ENCODE measurements around the gene SUCLG2. TPM values are rescaled to one million over a fixed set of nuclear protein-coding genes. Genes with fewer than 3 reads are reported as not detected.

SUCLG2 gene
- total and polyA plus RNA-seq, 3 experiments from 2014 or later, result 57.0 to 61.7 (median 59.9) TPM

GRCh38 chr3:67433109-67433508 lies 221.3 kb downstream of the SUCLG2 start:
- peaks cover 21 to 53% (median 33%) of the 10 kb centered on the region in 3 donors for H3K36me3 Mint-ChIP-seq
- Histone ChIP-seq H3K4me3 (ENCODE audit: low read length) (no peak overlapping the region), H3K36me3 (ENCODE audit: insufficient read depth, low read length) (no peaks in the 10 kb centered on the region), H3K27ac (ENCODE audit: low read depth, low read length) (no peak overlapping the region), H3K4me1 (ENCODE audit: insufficient read depth, low read length) (no peaks in the 10 kb centered on the region), H3K9me3 (ENCODE audit: low read length) (no peaks in the 10 kb centered on the region), H3K27me3 (ENCODE audit: insufficient read depth, low read length, poor library complexity, severe bottlenecking) (no peaks in the 10 kb centered on the region)
- no peak overlapping the region for H3K4me3 Mint-ChIP-seq
- ChIA-PET POLR2A (no interaction called here), CTCF (interaction anchor here (1.1 kb wide), 1 partner anchor 52 kb away, joined by 3 read pairs; no protein-coding TSS in a partner anchor)
- H3K4me1 Mint-ChIP-seq, result peaks cover 8 to 22% (median 19%) of the 10 kb centered on the region in 3 donors
- no peak for DNase-seq
- no peak overlapping the region for H3K27ac Mint-ChIP-seq
- H3K27me3 Mint-ChIP-seq, result no peaks in the 10 kb centered on the region
- H3K9me3 Mint-ChIP-seq, result peaks cover 0 to 8% (median 3%) of the 10 kb centered on the region in 5 donors

DNA sequence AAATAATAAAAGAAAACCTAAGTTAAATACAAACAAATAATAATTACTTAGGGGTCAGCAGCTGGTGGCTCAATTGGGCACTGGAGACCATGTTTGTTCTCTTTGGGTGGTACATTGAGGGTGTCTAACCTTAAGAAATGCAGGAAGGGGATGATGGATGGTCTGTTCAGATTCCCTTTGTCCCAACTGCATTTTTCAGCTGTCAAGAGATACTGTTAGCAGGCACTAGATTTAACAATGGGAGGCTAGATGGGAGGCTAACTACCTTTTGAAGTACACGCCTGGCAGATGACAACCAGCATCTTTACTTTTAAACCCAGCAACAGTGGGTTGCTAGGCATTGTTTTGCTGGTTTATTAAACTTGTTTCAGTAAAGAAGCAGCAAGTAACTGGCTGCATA lies 222.5 kb downstream of the SUCLG2 start:
- Histone ChIP-seq H3K36me3 (ENCODE audit: insufficient read depth, low read length) (no peaks in the 10 kb centered on the region), H3K27ac (ENCODE audit: low read depth, low read length) (no peak overlapping the region), H3K4me1 (ENCODE audit: insufficient read depth, low read length) (no peaks in the 10 kb centered on the region), H3K4me3 (ENCODE audit: low read length) (no peak overlapping the region), H3K9me3 (ENCODE audit: low read length) (no peaks in the 10 kb centered on the region), H3K27me3 (ENCODE audit: insufficient read depth, low read length, poor library complexity, severe bottlenecking) (no peaks in the 10 kb centered on the region)
- CTCF ChIA-PET, result no interaction called here
- H3K27me3 Mint-ChIP-seq, result no peaks in the 10 kb centered on the region
- peaks cover 21 to 53% (median 36%) of the 10 kb centered on the region in 3 donors for H3K36me3 Mint-ChIP-seq
- POLR2A ChIA-PET, result no interaction called here
- peaks cover 0 to 8% (median 3%) of the 10 kb centered on the region in 5 donors for H3K9me3 Mint-ChIP-seq
- H3K4me3 Mint-ChIP-seq, result no peak overlapping the region
- no peak overlapping the region for H3K27ac Mint-ChIP-seq
- peaks cover 7 to 22% (median 15%) of the 10 kb centered on the region in 3 donors for H3K4me1 Mint-ChIP-seq
- DNase-seq, result no peak

GRCh38 chr3:67423722-67424121 lies 230.7 kb downstream of the SUCLG2 start:
- H3K36me3 Mint-ChIP-seq, result peaks cover 47 to 67% (median 65%) of the 10 kb centered on the region in 3 donors

GRCh38 chr3:67421912-67422311 lies 232.5 kb downstream of the SUCLG2 start:
- no peaks in the 10 kb centered on the region for H3K27me3 Mint-ChIP-seq
- H3K4me3 ChIP-seq (ENCODE audit: low read length), result no peak overlapping the region
- H3K9me3 ChIP-seq (ENCODE audit: low read length), result peaks cover 5% of the 10 kb centered on the region
- no peak overlapping the region for H3K27ac ChIP-seq (ENCODE audit: low read depth, low read length)
- no peak overlapping the region for H3K27ac Mint-ChIP-seq
- peaks cover 7 to 30% (median 23%) of the 10 kb centered on the region in 5 donors for H3K9me3 Mint-ChIP-seq
- H3K4me1 ChIP-seq (ENCODE audit: insufficient read depth, low read length), result no peaks in the 10 kb centered on the region
- POLR2A ChIA-PET, result no interaction called here
- DNase-seq, result no peak
- peaks cover 57 to 72% (median 71%) of the 10 kb centered on the region in 3 donors for H3K36me3 Mint-ChIP-seq
- H3K4me1 Mint-ChIP-seq, result peaks cover 0 to 10% (median 6%) of the 10 kb centered on the region in 3 donors
- no peak overlapping the region for H3K4me3 Mint-ChIP-seq
- no peaks in the 10 kb centered on the region for H3K36me3 ChIP-seq (ENCODE audit: insufficient read depth, low read length)
- no peaks in the 10 kb centered on the region for H3K27me3 ChIP-seq (ENCODE audit: insufficient read depth, low read length, poor library complexity, severe bottlenecking)
- CTCF ChIA-PET, result interaction anchor here (0.7 kb wide), 1 partner anchor 8 kb away, joined by 3 read pairs; no protein-coding TSS in a partner anchor

More at GRCh38 chr3:67423722-67424121, 230.7 kb downstream of the SUCLG2 start:
- Histone ChIP-seq H3K4me3 (ENCODE audit: low read length) (no peak overlapping the region), H3K27me3 (ENCODE audit: insufficient read depth, low read length, poor library complexity, severe bottlenecking) (no peaks in the 10 kb centered on the region), H3K27ac (ENCODE audit: low read depth, low read length) (no peak overlapping the region), H3K4me1 (ENCODE audit: insufficient read depth, low read length) (no peaks in the 10 kb centered on the region), H3K9me3 (ENCODE audit: low read length) (peaks cover 5% of the 10 kb centered on the region), H3K36me3 (ENCODE audit: insufficient read depth, low read length) (no peaks in the 10 kb centered on the region)
- ChIA-PET POLR2A (no interaction called here), CTCF (no interaction called here)
- DNase-seq, result no peak
- Mint-ChIP-seq H3K9me3 (peaks cover 7 to 32% (median 23%) of the 10 kb centered on the region in 5 donors), H3K27ac (no peak overlapping the region), H3K4me1 (peaks cover under 1 to 13% (median 8%) of the 10 kb centered on the region in 3 donors), H3K27me3 (no peaks in the 10 kb centered on the region), H3K4me3 (no peak overlapping the region)

GRCh38 chr3:67419779-67420178 lies 234.6 kb downstream of the SUCLG2 start:
- Histone ChIP-seq H3K27me3 (ENCODE audit: insufficient read depth, low read length, poor library complexity, severe bottlenecking) (no peaks in the 10 kb centered on the region), H3K4me1 (ENCODE audit: insufficient read depth, low read length) (no peaks in the 10 kb centered on the region), H3K27ac (ENCODE audit: low read depth, low read length) (no peak overlapping the region), H3K36me3 (ENCODE audit: insufficient read depth, low read length) (no peaks in the 10 kb centered on the region), H3K4me3 (ENCODE audit: low read length) (no peak overlapping the region), H3K9me3 (ENCODE audit: low read length) (peaks cover 5% of the 10 kb centered on the region)
- ChIA-PET POLR2A (no interaction called here), CTCF (interaction anchor here (0.6 kb wide), 1 partner anchor 435 kb away, joined by 3 read pairs; no protein-coding TSS in a partner anchor)
- Mint-ChIP-seq H3K27ac (no peak overlapping the region), H3K27me3 (no peaks in the 10 kb centered on the region), H3K9me3 (peaks cover 7 to 30% (median 23%) of the 10 kb centered on the region in 5 donors), H3K4me1 (peaks cover 0 to 10% (median 5%) of the 10 kb centered on the region in 3 donors), H3K36me3 (peaks cover 49 to 70% (median 68%) of the 10 kb centered on the region in 3 donors), H3K4me3 (no peak overlapping the region)
- DNase-seq, result no peak

- Mint-ChIP-seq H3K27me3 (no peaks in the 10 kb centered on the region), H3K4me3 (no peak overlapping the region), H3K27ac (no peak overlapping the region), H3K4me1 (peaks cover under 1 to 10% (median 3%) of the 10 kb centered on the region in 3 donors), H3K36me3 (peaks cover 45 to 64% (median 64%) of the 10 kb centered on the region in 3 donors), H3K9me3 (peaks cover 7 to 30% (median 23%) of the 10 kb centered on the region in 5 donors)
- Histone ChIP-seq H3K36me3 (ENCODE audit: insufficient read depth, low read length) (no peaks in the 10 kb centered on the region), H3K27me3 (ENCODE audit: insufficient read depth, low read length, poor library complexity, severe bottlenecking) (no peaks in the 10 kb centered on the region), H3K9me3 (ENCODE audit: low read length) (peaks cover 5% of the 10 kb centered on the region), H3K4me3 (ENCODE audit: low read length) (no peak overlapping the region), H3K4me1 (ENCODE audit: insufficient read depth, low read length) (no peaks in the 10 kb centered on the region), H3K27ac (ENCODE audit: low read depth, low read length) (no peak overlapping the region)
- ChIA-PET CTCF (interaction anchor here (0.6 kb wide), 1 partner anchor 434 kb away, joined by 3 read pairs; no protein-coding TSS in a partner anchor), POLR2A (no interaction called here)
- DNase-seq, result no peak
Observed at GRCh38 chr3:67419218-67419529, 235.2 kb downstream of the SUCLG2 start.

GRCh38 chr3:67418426-67419217 lies 235.8 kb downstream of the SUCLG2 start:
- peaks cover 47 to 62% (median 59%) of the 10 kb centered on the region in 3 donors for H3K36me3 Mint-ChIP-seq
- H3K4me3 Mint-ChIP-seq, result no peak overlapping the region
- H3K4me1 Mint-ChIP-seq, result peaks cover 3 to 11% (median 4%) of the 10 kb centered on the region in 3 donors
- Histone ChIP-seq H3K4me3 (ENCODE audit: low read length) (no peak overlapping the region), H3K4me1 (ENCODE audit: insufficient read depth, low read length) (no peaks in the 10 kb centered on the region), H3K36me3 (ENCODE audit: insufficient read depth, low read length) (no peaks in the 10 kb centered on the region), H3K27me3 (ENCODE audit: insufficient read depth, low read length, poor library complexity, severe bottlenecking) (no peaks in the 10 kb centered on the region), H3K27ac (ENCODE audit: low read depth, low read length) (no peak overlapping the region), H3K9me3 (ENCODE audit: low read length) (peaks cover 5% of the 10 kb centered on the region)
- peak overlapping the region in 1 of 8 donors; percentile 61 for H3K27ac Mint-ChIP-seq
- peaks cover 7 to 27% (median 22%) of the 10 kb centered on the region in 5 donors for H3K9me3 Mint-ChIP-seq
- H3K27me3 Mint-ChIP-seq, result no peaks in the 10 kb centered on the region
- CTCF ChIA-PET, result interaction anchor here (1.2 to 1.6 kb wide), 2 partner anchors 38 to 372 kb away, joined by 5 read pairs; no protein-coding TSS in a partner anchor
- POLR2A ChIA-PET, result no interaction called here
- no peak for DNase-seq

GRCh38 chr3:67416703-67417102 lies 237.7 kb downstream of the SUCLG2 start:
- H3K4me3 Mint-ChIP-seq, result no peak overlapping the region
- H3K27ac Mint-ChIP-seq, result peak overlapping the region in 1 of 8 donors; percentile 62
- peaks cover 41 to 51% (median 43%) of the 10 kb centered on the region in 3 donors for H3K36me3 Mint-ChIP-seq
- Histone ChIP-seq H3K27ac (ENCODE audit: low read depth, low read length) (no peak overlapping the region), H3K9me3 (ENCODE audit: low read length) (peaks cover 5% of the 10 kb centered on the region), H3K36me3 (ENCODE audit: insufficient read depth, low read length) (no peaks in the 10 kb centered on the region), H3K4me1 (ENCODE audit: insufficient read depth, low read length) (no peaks in the 10 kb centered on the region), H3K4me3 (ENCODE audit: low read length) (no peak overlapping the region), H3K27me3 (ENCODE audit: insufficient read depth, low read length, poor library complexity, severe bottlenecking) (no peaks in the 10 kb centered on the region)
- peaks cover 10 to 15% (median 15%) of the 10 kb centered on the region in 3 donors for H3K4me1 Mint-ChIP-seq
- no peak for DNase-seq
- H3K27me3 Mint-ChIP-seq, result no peaks in the 10 kb centered on the region
- POLR2A ChIA-PET, result no interaction called here
- CTCF ChIA-PET, result no interaction called here
- H3K9me3 Mint-ChIP-seq, result peaks cover 7 to 25% (median 20%) of the 10 kb centered on the region in 5 donors
